CD14-positive monocyte (primary cell): Measurements from ENCODE around the gene CSRNP2. TPM values are rescaled to one million over a fixed set of nuclear protein-coding genes. Genes with fewer than 3 reads are reported as not detected.
"Not testable (repeated sequence)": the region's sequence is repeated elsewhere in the genome, so short reads cannot be mapped to it uniquely, and the experiment has no call there.

Source experiments
- DNase-seq, 3 donors: peaks; one replicate each; pipeline ENCODE4 v3.0.0-alpha.2; 2011 to 2022
- H2AFZ ChIP-seq: 2 replicates; pipeline ENCODE4 v1.6.0; 2012; ENCODE audit warnings: mild to moderate bottlenecking, low read depth, low read length, inconsistent platforms; ENCODE audit not compliant: insufficient read depth, poor library complexity, severe bottlenecking
- H3K27ac ChIP-seq, 2 donors: 1 replicate in 1 of 2; 2 replicates in 1 of 2; pipeline ENCODE4 v1.5.1; 2012 to 2013; ENCODE audit warnings: low read length in 2 of 2, control low read depth in 1 of 2, inconsistent platforms in 1 of 2, low read depth in 1 of 2, mild to moderate bottlenecking in 1 of 2
- H3K27me3 ChIP-seq, 2 donors: one replicate each; pipeline versions ENCODE4 v1.6.0 to v1.6.1; 2011 to 2013; ENCODE audit warnings: low read length in 2 of 2; ENCODE audit not compliant: control insufficient read depth in 2 of 2, insufficient read depth in 2 of 2
- H3K36me3 ChIP-seq, 2 donors: replicated peaks in 1 of 2; 1 replicate in 1 of 2; 2 replicates in 1 of 2; pipeline versions ENCODE4 v1.5.1 to v1.6.1; 2012 to 2013; ENCODE audit warnings: low read length in 2 of 2, control low read depth in 1 of 2, inconsistent platforms in 1 of 2, mild to moderate bottlenecking in 1 of 2; ENCODE audit not compliant: insufficient read depth in 2 of 2, control insufficient read depth in 1 of 2
- H3K4me1 ChIP-seq, 2 donors: 1 replicate in 1 of 2; 2 replicates in 1 of 2; pipeline versions ENCODE4 v1.5.1 to v1.6.1; 2012 to 2013; ENCODE audit warnings: low read length in 2 of 2, control low read depth in 1 of 2, inconsistent platforms in 1 of 2, mild to moderate bottlenecking in 1 of 2, moderate library complexity in 1 of 2; ENCODE audit not compliant: insufficient read depth in 2 of 2, control insufficient read depth in 1 of 2
- H3K4me2 ChIP-seq: replicated peaks from 2 replicates; pipeline ENCODE3; 2012; ENCODE audit warnings: low read length, moderate library complexity, mild to moderate bottlenecking; ENCODE audit not compliant: poor library complexity, severe bottlenecking; ENCODE audit errors: extremely low read depth
- H3K4me3 ChIP-seq, 3 experiments: fragments of 200-600 bp in 1 of 3; sonication (generic) in 1 of 3; replicated peaks in 1 of 3; 1 replicate in 2 of 3; 2 replicates in 1 of 3; pipeline ENCODE4 v1.5.1; 2011 to 2013; ENCODE audit warnings: low read length in 3 of 3, mild to moderate bottlenecking in 3 of 3, control low read depth in 2 of 3, low read depth in 2 of 3, inconsistent platforms in 1 of 3, moderate library complexity in 1 of 3
- H3K79me2 ChIP-seq: 2 replicates; pipeline ENCODE4 v1.6.0; 2012; ENCODE audit warnings: mild to moderate bottlenecking, control low read depth, inconsistent platforms, low read length, moderate library complexity; ENCODE audit not compliant: insufficient read depth
- H3K9ac ChIP-seq: 2 replicates; pipeline ENCODE4 v1.6.0; 2017; ENCODE audit warnings: low read length, mild to moderate bottlenecking; ENCODE audit not compliant: insufficient read depth, poor library complexity, severe bottlenecking
- H3K9me3 ChIP-seq, 2 donors: replicated peaks in 1 of 2; 1 replicate in 1 of 2; 2 replicates in 1 of 2; pipeline versions ENCODE4 v1.5.1 to v1.6.1; 2012 to 2013; ENCODE audit warnings: low read length in 2 of 2, control low read depth in 1 of 2; ENCODE audit not compliant: control insufficient read depth in 1 of 2, insufficient read depth in 1 of 2
- H4K20me1 ChIP-seq: 2 replicates; pipeline ENCODE4 v1.6.0; 2012; ENCODE audit warnings: mild to moderate bottlenecking, low read length, control low read depth, moderate library complexity; ENCODE audit not compliant: insufficient read depth
- H3K27ac Mint-ChIP-seq, 7 donors: one replicate each; pipeline ENCODE4 v1.8.0; 2020; ENCODE audit warnings: mild to moderate bottlenecking in 7 of 7, mixed read lengths in 7 of 7, moderate library complexity in 6 of 7, inconsistent platforms in 2 of 7
- H3K27me3 Mint-ChIP-seq, 3 donors: one replicate each; pipeline ENCODE4 v1.8.0; 2021 to 2022; ENCODE audit warnings: low read depth in 3 of 3, mild to moderate bottlenecking in 3 of 3, mixed read lengths in 3 of 3, moderate library complexity in 3 of 3, inconsistent platforms in 1 of 3
- H3K36me3 Mint-ChIP-seq, 2 donors: one replicate each; pipeline ENCODE4 v1.8.0; 2020; ENCODE audit warnings: mixed read lengths in 2 of 2, inconsistent platforms in 1 of 2, mild to moderate bottlenecking in 1 of 2
- H3K4me1 Mint-ChIP-seq: one replicate; pipeline ENCODE4 v1.8.0; 2020; ENCODE audit warnings: mild to moderate bottlenecking, mixed read lengths
- H3K4me3 Mint-ChIP-seq, 2 donors: one replicate each; pipeline ENCODE4 v1.8.0; 2020; ENCODE audit warnings: mild to moderate bottlenecking in 2 of 2, mixed read lengths in 2 of 2, moderate library complexity in 1 of 2
- H3K9me3 Mint-ChIP-seq, 7 donors: one replicate each; pipeline ENCODE4 v1.8.0; 2020 to 2022; ENCODE audit warnings: mixed read lengths in 7 of 7, mild to moderate bottlenecking in 6 of 7, moderate library complexity in 6 of 7, inconsistent platforms in 2 of 7
- CTCF ChIP-seq: fragments of 200-600 bp; IDR thresholded peaks from one replicate; pipeline ENCODE4 v1.8.0; 2022; ENCODE audit warnings: antibody characterized with exemption, mild to moderate bottlenecking
- WGBS: methylation state at CpG from one replicate; pipeline ENCODE4 v1.1.5; 2013; ENCODE audit warnings: missing lambda C conversion rate; ENCODE audit not compliant: insufficient coverage; 5-methylcytosine and 5-hydroxymethylcytosine counted together
- intact Hi-C, 2 donors: fragments of 100-400 bp; cut with micrococcal nuclease; formaldehyde crosslinking; loops; one replicate each; pipeline versions ENCODE4 v1.15.0 to v1.15.1; 2023
- polyA plus RNA-seq, 3 donors: library from polyadenylated mRNA; depleted of rRNA in 1 of 3; unstranded in 2 of 3; stranded (reverse) in 1 of 3; fragments of 300-500 nt in 2 of 3; fragments of >200 nt in 1 of 3; fragmentation: Illumina TruSeq in 2 of 3; gene quantifications; 1 replicate in 2 of 3; 2 replicates in 1 of 3; pipeline ENCODE4 v1.2.3, GENCODE V29; 2012 to 2021

Gene CSRNP2
- polyA plus RNA-seq, 3 donors, result 1.7 to 8.0 (median 2.6) TPM

- H3K4me2 ChIP-seq, result no peak overlapping the region
- H3K27me3 ChIP-seq, result no peaks in the 10 kb centered on the region
- H3K79me2 ChIP-seq, result peaks cover 19% of the 10 kb centered on the region
- no peaks in the 10 kb centered on the region for H3K9me3 ChIP-seq
- no peak overlapping the region for H3K27ac Mint-ChIP-seq
- peaks cover 0 to 3% (median 0%) of the 10 kb centered on the region in 7 donors for H3K9me3 Mint-ChIP-seq
- H3K4me3 Mint-ChIP-seq, result no peak overlapping the region
- no peak for DNase-seq
- peaks cover 33% of the 10 kb centered on the region for H3K4me1 Mint-ChIP-seq
- H3K4me3 ChIP-seq, result no peak overlapping the region
- no peaks in the 10 kb centered on the region for H3K27me3 Mint-ChIP-seq
- intact Hi-C loops, result loop anchor here (10.0 kb wide), 2 partner anchors 163 to 317 kb away; partner anchors contain the start of gene ATF1 (in 1 of the 2)
- H4K20me1 ChIP-seq, result peaks cover 18% of the 10 kb centered on the region
- peaks cover 0 to 2% of the 10 kb centered on the region in 2 donors for H3K36me3 ChIP-seq
- TF ChIP-seq CTCF, result no peak
- H3K4me1 ChIP-seq, result peaks cover 26 to 38% of the 10 kb centered on the region in 2 donors
- no peak overlapping the region for H3K27ac ChIP-seq
- H2AFZ ChIP-seq, result no peak overlapping the region
- peaks cover 5 to 11% of the 10 kb centered on the region in 2 donors for H3K36me3 Mint-ChIP-seq
- H3K9ac ChIP-seq, result no peak overlapping the region
- no CpG with 5 or more reads among the region's 1 CpG for WGBS
Observed at GRCh38 chr12:51081421-51081820, 2.0 kb downstream of the CSRNP2 start.

- no peak for TF ChIP-seq CTCF
- Histone ChIP-seq H3K4me1 (peaks cover 17 to 25% of the 10 kb centered on the region in 2 donors), H3K9ac (no peak overlapping the region), H3K9me3 (no peaks in the 10 kb centered on the region), H4K20me1 (peaks cover 28% of the 10 kb centered on the region), H2AFZ (no peak overlapping the region), H3K27me3 (no peaks in the 10 kb centered on the region), H3K27ac (no peak overlapping the region), H3K4me3 (no peak overlapping the region), H3K4me2 (no peak overlapping the region), H3K36me3 (peaks cover 0 to 13% of the 10 kb centered on the region in 2 donors), H3K79me2 (peaks cover 19% of the 10 kb centered on the region)
- no CpG with 5 or more reads among the region's 4 CpGs for WGBS
- peaks cover 0 to 3% (median 0%) of the 10 kb centered on the region in 7 donors for H3K9me3 Mint-ChIP-seq
- no peaks in the 10 kb centered on the region for H3K27me3 Mint-ChIP-seq
- peaks cover 21% of the 10 kb centered on the region for H3K4me1 Mint-ChIP-seq
- no peak overlapping the region for H3K27ac Mint-ChIP-seq
- no peak for DNase-seq
- peaks cover 13 to 18% of the 10 kb centered on the region in 2 donors for H3K36me3 Mint-ChIP-seq
- H3K4me3 Mint-ChIP-seq, result no peak overlapping the region
- intact Hi-C loops, result loop anchor here (10.0 kb wide), 2 partner anchors 165 to 315 kb away; partner anchors contain the start of gene ATF1 (in 1 of the 2)
Observed at GRCh38 chr12:51080136-51080535, 3.3 kb downstream of the CSRNP2 start.

- peaks cover 17% of the 10 kb centered on the region for H3K4me1 Mint-ChIP-seq
- H3K9me3 ChIP-seq, DNase-seq, H2AFZ ChIP-seq, intact Hi-C loops, H3K4me3 Mint-ChIP-seq, H3K27me3 ChIP-seq, H3K27ac ChIP-seq, H3K4me2 ChIP-seq, H3K4me3 ChIP-seq, H3K27me3 Mint-ChIP-seq, H3K9me3 Mint-ChIP-seq, H3K9ac ChIP-seq: not testable (repeated sequence)
- Histone ChIP-seq H3K4me1 (peaks cover 14 to 20% of the 10 kb centered on the region in 2 donors), H3K79me2 (peaks cover 19% of the 10 kb centered on the region), H3K36me3 (peaks cover under 1 to 20% of the 10 kb centered on the region in 2 donors), H4K20me1 (peaks cover 28% of the 10 kb centered on the region)
- H3K27ac Mint-ChIP-seq, result peak overlapping the region in 1 of 7 donors; percentile 52
- H3K36me3 Mint-ChIP-seq, result peaks cover 17 to 24% of the 10 kb centered on the region in 2 donors
- WGBS, result no CpG with 5 or more reads among the region's 6 CpGs
Observed at GRCh38 chr12:51078866-51079265, 4.5 kb downstream of the CSRNP2 start.
